ENCODE data around the gene TMPRSS9.
A peak's percentile ranks its signal among the peaks of the same experiment; 100 is the strongest.

The TMPRSS9 gene

GRCh38 chr19:2427429-2428320 lies 67.6 kb downstream of the TMPRSS9 start, which contains the start of gene TIMM13:
Gene TIMM13 (minus strand): TSS chr19:2427586. CDS start chr19:2427533, 53 bp downstream.
- FAIRE-seq, result peak; percentile 94

GRCh38 chr19:2428321-2428690 lies 68.2 kb downstream of the TMPRSS9 start:
- no peak for FAIRE-seq
- no peak for DNase-seq (ENCODE audit: extremely low spot score, insufficient read length, low read depth)

More at GRCh38 chr19:2427429-2428320, 67.6 kb downstream of the TMPRSS9 start, which contains the start of gene TIMM13:
- peak; percentile 93 for DNase-seq (ENCODE audit: extremely low spot score, insufficient read length, low read depth)

DNA sequence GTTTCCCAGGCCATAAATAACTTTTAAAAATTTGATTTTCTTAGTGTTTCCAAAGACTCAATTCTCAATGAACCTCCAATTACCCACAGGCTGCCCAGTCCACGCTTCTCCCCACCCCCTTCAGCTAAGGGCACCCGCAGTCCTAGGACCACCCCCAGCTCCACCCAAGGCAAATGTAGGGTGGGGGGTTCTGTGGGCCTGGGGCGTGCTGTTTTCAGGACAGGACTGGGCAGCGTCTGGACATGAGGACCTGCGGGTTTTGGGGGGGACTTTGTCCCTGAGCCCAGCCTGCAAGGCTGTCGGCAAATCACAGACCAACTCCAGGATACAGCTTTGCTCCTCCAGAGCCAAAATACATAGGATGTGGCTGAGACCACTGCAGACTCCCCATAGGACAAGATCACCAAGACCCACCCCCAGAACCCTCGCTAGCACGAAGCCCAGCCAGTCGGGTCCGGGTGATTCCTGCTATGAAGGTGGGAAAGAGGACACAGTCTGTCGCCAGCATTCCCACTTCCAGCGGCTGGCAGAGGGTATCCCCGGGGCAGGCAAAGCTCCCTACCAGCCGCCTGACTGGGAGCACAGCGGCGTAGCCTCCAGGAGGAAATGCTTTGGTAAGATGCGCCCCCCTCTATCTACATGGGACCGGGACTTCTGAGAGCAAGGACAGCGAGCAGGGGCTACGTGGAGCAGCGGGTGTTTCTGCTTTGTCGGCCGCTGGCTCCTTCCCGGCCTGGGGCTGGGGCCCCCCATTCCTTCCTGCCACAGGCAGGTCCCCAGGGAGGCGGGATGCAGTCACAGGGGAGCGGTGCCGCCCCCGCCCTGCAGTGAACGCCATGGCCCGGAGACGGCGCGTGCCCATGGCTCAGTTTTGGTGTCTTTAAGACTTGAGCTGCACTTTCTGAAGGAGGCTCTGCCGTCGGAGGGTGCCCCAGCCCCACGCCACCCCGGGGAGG lies 69.0 kb downstream of the TMPRSS9 start:
- FAIRE-seq (no peak), DNase-seq (ENCODE audit: extremely low spot score, insufficient read length, low read depth) (no peak)

DNA sequence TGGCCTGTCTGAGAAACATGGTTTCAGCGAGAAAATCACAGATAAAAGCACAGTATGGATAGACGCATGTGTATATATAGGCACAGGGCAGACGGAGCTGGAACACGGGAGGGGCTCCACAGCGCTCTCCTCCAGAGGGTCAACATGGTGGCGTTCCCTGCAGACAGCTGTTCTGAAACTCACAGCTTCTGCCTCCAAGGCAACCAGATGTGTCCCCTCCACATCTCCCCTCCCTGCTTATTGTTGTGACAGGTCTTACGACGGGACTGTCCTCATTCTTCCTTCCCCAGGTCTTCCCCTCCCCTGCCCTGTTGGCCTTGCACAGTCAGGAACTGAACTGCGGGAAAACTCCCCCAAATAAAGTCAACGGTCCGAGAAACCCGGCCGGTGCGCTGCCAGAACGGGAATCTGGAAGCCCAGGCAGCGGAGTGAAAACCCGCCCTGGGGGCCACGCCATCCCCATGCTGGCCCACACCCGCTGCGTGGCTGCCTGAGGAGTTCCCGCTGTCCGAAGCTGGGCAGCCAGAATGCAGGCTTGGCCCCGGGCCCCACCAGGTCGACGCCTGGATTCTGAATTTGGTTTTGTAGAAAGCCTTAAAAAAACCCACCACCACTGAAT lies 70.0 kb downstream of the TMPRSS9 start:
- no peak for FAIRE-seq

GRCh38 chr19:2431318-2432055 lies 71.4 kb downstream of the TMPRSS9 start:
- FAIRE-seq (no peak), DNase-seq (ENCODE audit: extremely low spot score, insufficient read length, low read depth) (no peak)

More for the DNA sequence above, 70.0 kb downstream of the TMPRSS9 start:
- no peak for DNase-seq (ENCODE audit: extremely low spot score, insufficient read length, low read depth)

- FAIRE-seq (no peak), DNase-seq (ENCODE audit: extremely low spot score, insufficient read length, low read depth) (no peak)
Observed at GRCh38 chr19:2432131-2432848, 72.2 kb downstream of the TMPRSS9 start.

DNA sequence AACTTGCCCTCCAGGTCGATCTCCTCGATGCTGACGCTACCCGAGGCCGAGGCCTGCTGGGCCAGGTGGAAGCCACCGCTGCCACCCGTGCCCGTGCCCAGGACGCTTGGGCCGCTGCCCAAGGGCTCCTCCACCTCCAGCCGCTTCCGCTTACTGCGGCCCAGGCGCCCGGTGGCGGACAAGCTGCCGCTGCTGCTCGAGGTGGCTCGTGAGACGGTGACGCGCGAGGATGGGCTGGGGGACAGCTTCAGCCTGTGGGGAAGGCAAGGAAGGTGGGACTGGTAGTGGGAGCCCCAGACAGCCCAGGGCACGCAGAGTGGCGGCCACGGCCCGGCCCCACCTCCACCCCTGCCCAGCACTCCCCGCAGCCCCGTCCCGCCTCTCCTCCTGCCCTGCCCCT lies 73.8 kb downstream of the TMPRSS9 start:
- FAIRE-seq (no peak), DNase-seq (ENCODE audit: extremely low spot score, insufficient read length, low read depth) (no peak)

DNA sequence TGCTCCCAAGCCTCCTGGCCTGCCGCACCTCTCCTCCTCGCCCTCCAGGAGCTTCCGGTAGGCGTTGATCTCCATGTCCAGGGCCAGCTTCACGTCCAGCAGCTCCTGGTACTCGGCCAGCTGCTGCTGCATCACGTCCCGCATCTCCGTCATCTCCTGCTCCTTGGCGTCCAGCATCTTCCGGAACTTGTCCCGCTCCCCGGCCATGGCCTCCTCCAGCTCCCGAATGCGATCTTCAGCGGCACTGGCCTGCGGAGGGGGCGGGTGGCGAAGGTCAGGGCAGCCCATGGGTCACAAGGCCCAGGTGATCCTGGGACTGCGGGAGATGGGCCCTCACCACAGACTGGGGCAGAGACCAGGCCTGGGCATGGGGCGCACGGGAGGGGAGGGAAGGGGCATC lies 74.2 kb downstream of the TMPRSS9 start:
- FAIRE-seq (no peak), DNase-seq (ENCODE audit: extremely low spot score, insufficient read length, low read depth) (no peak)

DNA sequence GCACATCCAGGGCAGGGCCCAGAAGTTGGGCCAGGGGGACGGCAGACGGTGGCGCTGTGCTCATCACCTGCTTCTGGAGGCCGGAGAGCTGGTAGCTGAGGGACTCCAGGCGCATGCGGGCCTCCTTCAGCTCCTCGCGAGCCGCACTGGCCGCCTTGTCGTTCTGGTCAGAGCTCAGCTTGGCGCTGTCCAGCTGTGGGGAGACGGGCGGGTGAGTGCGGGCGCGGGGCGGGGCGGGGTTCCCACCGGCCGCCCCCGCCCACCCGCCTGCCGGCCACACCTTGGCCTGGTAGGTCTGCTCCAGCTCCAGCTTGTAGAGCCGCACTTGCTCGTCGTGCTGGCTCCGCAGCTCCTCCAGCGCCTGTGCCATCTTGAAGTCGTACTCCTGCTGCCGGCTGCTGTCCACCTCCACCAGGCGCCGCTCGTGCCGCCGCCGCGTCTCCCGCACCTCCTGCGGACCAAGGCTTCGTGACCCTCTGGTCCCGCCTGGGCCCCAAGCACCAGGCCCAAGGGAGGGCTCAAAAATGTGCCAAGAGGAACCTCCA lies 74.7 kb downstream of the TMPRSS9 start:
- FAIRE-seq, result no peak
- no peak for DNase-seq (ENCODE audit: extremely low spot score, insufficient read length, low read depth)

- no peak for FAIRE-seq
- DNase-seq (ENCODE audit: extremely low spot score, insufficient read length, low read depth), result no peak
Observed at GRCh38 chr19:2436384-2436783, 76.3 kb downstream of the TMPRSS9 start.

DNA sequence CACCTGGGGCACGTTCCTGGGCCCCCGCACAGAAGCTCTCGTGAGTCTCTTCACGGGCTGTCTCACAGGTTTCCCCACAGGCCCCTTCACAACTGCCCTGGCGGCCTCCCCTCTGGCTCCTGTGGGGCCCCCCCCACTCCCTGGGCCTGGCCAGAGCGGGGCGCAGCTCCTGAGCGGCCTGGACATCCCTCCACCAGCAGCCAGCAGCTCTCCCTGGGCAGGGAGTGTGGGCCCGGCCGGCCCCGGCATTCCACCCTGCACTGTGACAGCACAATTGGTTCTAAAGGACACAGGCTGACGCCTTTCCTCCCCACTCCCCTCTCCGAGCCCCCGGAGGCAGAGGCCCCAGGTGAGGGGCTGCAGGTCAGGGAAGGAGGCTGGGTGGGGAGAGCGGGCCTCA lies 76.9 kb downstream of the TMPRSS9 start:
- FAIRE-seq, result no peak
- DNase-seq (ENCODE audit: extremely low spot score, insufficient read length, low read depth), result no peak

- no peak for FAIRE-seq
Observed at GRCh38 chr19:2438178-2438577, 78.1 kb downstream of the TMPRSS9 start.

GRCh38 chr19:2440515-2440914 lies 80.5 kb downstream of the TMPRSS9 start:
- no peak for FAIRE-seq
- no peak for DNase-seq (ENCODE audit: extremely low spot score, insufficient read length, low read depth)

More at GRCh38 chr19:2438178-2438577, 78.1 kb downstream of the TMPRSS9 start:
- DNase-seq (ENCODE audit: extremely low spot score, insufficient read length, low read depth), result no peak

- FAIRE-seq, result no peak
Observed at GRCh38 chr19:2441096-2441752, 81.2 kb downstream of the TMPRSS9 start.

DNA sequence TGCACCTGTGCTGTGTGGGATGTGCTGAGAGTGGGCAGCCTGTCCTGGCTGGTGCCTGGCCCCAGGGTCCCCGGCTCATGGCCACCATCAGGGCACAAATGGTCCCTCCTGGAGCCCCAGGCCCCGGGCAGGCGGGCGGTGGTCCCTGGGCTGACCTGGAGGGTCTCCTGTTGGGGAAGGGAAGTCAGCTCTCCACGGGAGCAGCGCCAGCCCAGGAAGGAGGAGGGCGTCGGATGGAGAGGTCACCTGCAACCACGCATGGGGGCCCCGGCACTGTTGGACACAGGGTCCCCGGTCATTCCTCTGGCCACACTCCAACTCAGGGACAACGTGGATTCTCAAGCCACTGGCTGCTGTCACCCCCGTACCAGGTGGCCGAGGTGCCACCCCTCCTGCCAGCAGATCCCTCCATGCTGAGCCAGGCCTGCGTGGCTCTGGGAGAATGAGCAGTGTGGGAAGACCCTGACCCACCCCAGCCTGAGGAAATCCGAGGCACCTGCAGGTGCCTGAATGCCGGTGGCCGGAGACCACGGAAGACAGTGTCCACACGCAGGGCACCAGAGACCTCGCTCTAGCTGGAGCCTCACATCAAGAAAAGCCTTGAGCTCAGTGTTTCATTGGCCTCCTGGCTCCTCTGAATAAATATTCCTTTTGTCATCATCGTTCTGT lies 83.2 kb downstream of the TMPRSS9 start:
- no peak for FAIRE-seq
- DNase-seq (ENCODE audit: extremely low spot score, insufficient read length, low read depth), result no peak

More at GRCh38 chr19:2441096-2441752, 81.2 kb downstream of the TMPRSS9 start:
- DNase-seq (ENCODE audit: extremely low spot score, insufficient read length, low read depth), result no peak

DNA sequence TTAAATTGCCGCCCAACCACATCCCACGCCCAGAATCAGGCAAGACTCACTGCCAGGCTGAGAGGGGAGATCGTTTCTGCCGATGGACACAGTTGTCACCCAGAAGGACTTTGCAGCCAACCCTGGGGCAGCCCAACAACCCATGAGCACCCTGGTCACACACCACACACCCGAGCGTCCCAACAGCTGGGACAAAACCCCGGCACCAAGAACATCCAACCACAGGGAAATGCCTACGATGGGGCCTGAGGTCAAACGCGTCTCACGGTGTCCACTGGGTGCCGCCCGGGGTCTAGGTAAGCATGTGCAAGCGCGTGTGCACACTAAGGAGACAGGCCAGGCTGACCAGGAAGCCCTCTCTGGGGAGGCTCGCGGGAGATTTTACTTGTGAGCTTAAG lies 83.7 kb downstream of the TMPRSS9 start:
- DNase-seq (ENCODE audit: extremely low spot score, insufficient read length, low read depth) (no peak), FAIRE-seq (no peak)

DNA sequence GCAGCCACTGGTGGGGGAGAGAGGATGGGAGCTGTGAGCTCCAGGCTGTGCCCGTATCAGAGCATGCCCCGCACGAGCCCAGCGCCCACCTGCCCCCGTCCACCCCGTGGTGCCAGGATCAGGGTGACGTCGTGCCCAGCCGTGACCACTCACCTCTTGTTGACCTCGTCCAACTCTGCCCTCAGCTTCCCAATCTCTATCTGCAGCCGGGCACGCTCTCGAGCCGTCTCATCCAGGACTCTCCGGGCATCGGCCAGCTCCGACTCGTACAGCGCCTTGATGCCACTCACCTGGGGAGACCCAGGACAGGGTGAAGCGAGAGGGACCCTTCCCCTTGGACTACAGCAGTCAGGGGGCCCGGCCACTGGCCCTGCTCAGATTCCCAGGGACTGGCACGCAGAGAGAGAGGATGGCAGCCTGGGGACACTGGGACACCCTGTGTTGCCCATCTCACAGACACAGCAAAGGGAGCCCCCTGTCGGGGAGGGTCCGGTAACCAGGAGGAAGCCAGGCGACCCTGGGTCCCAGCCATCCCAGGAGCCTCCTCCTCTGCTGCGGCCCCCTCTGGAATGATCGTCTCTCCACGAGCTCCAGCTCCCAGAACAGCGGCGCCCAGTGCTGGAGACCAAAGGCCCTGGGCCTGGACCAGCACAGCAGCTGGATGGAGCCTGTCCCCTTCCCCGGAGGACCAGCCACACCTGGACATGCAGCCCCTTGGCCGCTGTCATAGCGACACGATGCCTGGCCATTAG lies 84.4 kb downstream of the TMPRSS9 start:
- no peak for FAIRE-seq
- DNase-seq (ENCODE audit: extremely low spot score, insufficient read length, low read depth), result no peak
